ENCODE data around the gene DENND2A.

DENND2A gene

GRCh38 chr7:140674356-140674800 is 33.8 kb upstream of the DENND2A start:
- TF ChIP-seq CTCF (IDR thresholded peaks at IDR 0.05; ENCODE audit: insufficient read depth, low read length): no peak
- peak; percentile 57; the same call in 1 of the 2 replicates for TF ChIP-seq SPI1 (IDR thresholded peaks at IDR 0.05; ENCODE audit: borderline replicate concordance, low read depth)
- Histone ChIP-seq H3K4me3 (replicated peaks; ENCODE audit: insufficient read depth, low read length) (no peak overlapping the region), H3K27ac (replicated peaks) (no peak overlapping the region), H3K27me3 (ENCODE audit: insufficient read depth, poor library complexity, severe bottlenecking) (no peaks in the 10 kb centered on the region)
- no peak for DNase-seq (ENCODE audit: low read depth in 1 of 2, low spot score in 1 of 2)

GRCh38 chr7:140673774-140674155 is 33.2 kb upstream of the DENND2A start:
- DNase-seq (ENCODE audit: low read depth in 1 of 2, low spot score in 1 of 2): no peak
- TF ChIP-seq REST (IDR thresholded peaks at IDR 0.05; ENCODE audit: insufficient replicate concordance, low read depth) (no peak), POLR2AphosphoS5 (IDR thresholded peaks at IDR 0.05; ENCODE audit: low read depth) (no peak), GABPA (IDR thresholded peaks at IDR 0.05; ENCODE audit: low read depth) (no peak), SPI1 (IDR thresholded peaks at IDR 0.05; ENCODE audit: borderline replicate concordance, low read depth) (no peak), CTCF (IDR thresholded peaks at IDR 0.05; ENCODE audit: insufficient read depth, low read length) (no peak)
- H3K4me3 ChIP-seq (replicated peaks; ENCODE audit: insufficient read depth, low read length): no peak overlapping the region
- H3K27me3 ChIP-seq (ENCODE audit: insufficient read depth, poor library complexity, severe bottlenecking): no peaks in the 10 kb centered on the region
- H3K27ac ChIP-seq (replicated peaks): no peak overlapping the region

- Histone ChIP-seq H3K27me3 (ENCODE audit: insufficient read depth, poor library complexity, severe bottlenecking) (no peaks in the 10 kb centered on the region), H3K27ac (replicated peaks) (0 out of 2 replicates have a peak overlapping the region, but pooled peaks have one; percentile 16), H3K4me3 (replicated peaks; ENCODE audit: insufficient read depth, low read length) (peak overlapping the region; percentile 51)
- peak in 1 of 2 experiments; percentile 17 for DNase-seq (ENCODE audit: low read depth in 1 of 2, low spot score in 1 of 2)
- TF ChIP-seq GABPA (IDR thresholded peaks at IDR 0.05; ENCODE audit: low read depth): no peak
- TF ChIP-seq REST (IDR thresholded peaks at IDR 0.05; ENCODE audit: insufficient replicate concordance, low read depth): no peak
- TF ChIP-seq CTCF (IDR thresholded peaks at IDR 0.05; ENCODE audit: insufficient read depth, low read length): no peak
- TF ChIP-seq SPI1 (IDR thresholded peaks at IDR 0.05; ENCODE audit: borderline replicate concordance, low read depth): no peak
- no peak for TF ChIP-seq POLR2AphosphoS5 (IDR thresholded peaks at IDR 0.05; ENCODE audit: low read depth)
Observed at GRCh38 chr7:140673063-140673773, 32.6 kb upstream of the DENND2A start.

All from HL-60 (cell line).